ENCODE measurements around the gene GRPR.
"Not testable (repeated sequence)": the region's sequence is repeated elsewhere in the genome, so short reads cannot be mapped to it uniquely, and the experiment has no call there.

GRPR gene

GRCh38 chrX:16183843-16184242 lies 60.5 kb downstream of the GRPR start:
- not testable (repeated sequence) for DNase-seq (ENCODE audit: low spot score)

GRCh38 chrX:16185725-16186136 lies 62.4 kb downstream of the GRPR start:
- DNase-seq (ENCODE audit: low spot score): peak; percentile 76

GRCh38 chrX:16186380-16187007 lies 63.1 kb downstream of the GRPR start:
- no peak for DNase-seq (ENCODE audit: low spot score)

- no peak for DNase-seq (ENCODE audit: low spot score)
These were observed 63.8 kb downstream of the GRPR start for GRCh38 chrX:16187024-16187760.

- DNase-seq (ENCODE audit: low spot score): no peak
These were observed 65.3 kb downstream of the GRPR start for GRCh38 chrX:16188687-16189086.

GRCh38 chrX:16191605-16192004 lies 68.2 kb downstream of the GRPR start:
- no peak for DNase-seq (ENCODE audit: low spot score)

GRCh38 chrX:16196829-16197228 lies 73.5 kb downstream of the GRPR start:
- DNase-seq (ENCODE audit: low spot score): no peak

GRCh38 chrX:16199343-16199742 lies 76.0 kb downstream of the GRPR start:
- no peak for DNase-seq (ENCODE audit: low spot score)

- no peak for DNase-seq (ENCODE audit: low spot score)
These were observed 79.6 kb downstream of the GRPR start for GRCh38 chrX:16202943-16203342.
